GM18868 (cell line): ENCODE results near the gene FAM174C.

Experiments
- ATAC-seq: cut with Tn5 transposase; IDR thresholded peaks from one replicate; pipeline ENCODE4 v1.9.1; 2021; ENCODE audit warnings: mild to moderate bottlenecking, moderate library complexity; ENCODE audit not compliant: unreplicated experiment

Gene FAM174C

GRCh38 chr19:1260749-1261537 lies 14.4 kb upstream of the FAM174C start:
- peak; percentile 69 for ATAC-seq

- ATAC-seq = no peak
Observed at GRCh38 chr19:1261538-1261797, 13.9 kb upstream of the FAM174C start.

GRCh38 chr19:1261798-1262622 lies 13.3 kb upstream of the FAM174C start:
- ATAC-seq = no peak

GRCh38 chr19:1262623-1263123 lies 12.7 kb upstream of the FAM174C start:
- no peak for ATAC-seq

GRCh38 chr19:1263188-1263587 lies 12.1 kb upstream of the FAM174C start:
- ATAC-seq = no peak

- ATAC-seq = no peak
Observed at GRCh38 chr19:1264801-1265614, 10.3 kb upstream of the FAM174C start.

GRCh38 chr19:1265615-1266128 lies 9.7 kb upstream of the FAM174C start:
- no peak for ATAC-seq

GRCh38 chr19:1266129-1266915 lies 9.0 kb upstream of the FAM174C start:
- ATAC-seq = peak; percentile 31

GRCh38 chr19:1266916-1267476 lies 8.3 kb upstream of the FAM174C start:
- ATAC-seq = peak; percentile 19

- ATAC-seq = no peak
Observed at GRCh38 chr19:1267477-1268225, 7.7 kb upstream of the FAM174C start.

- ATAC-seq = no peak
Observed at GRCh38 chr19:1268226-1269064, 6.9 kb upstream of the FAM174C start.

GRCh38 chr19:1269065-1269477 lies 6.3 kb upstream of the FAM174C start, which contains the start of gene CIRBP:
CIRBP (plus strand) TSS chr19:1269332; CDS start chr19:1270934, 1,602 bp downstream.
- ATAC-seq = peak; percentile 58

- peak; percentile 27 for ATAC-seq
Observed at GRCh38 chr19:1269478-1270212, 5.7 kb upstream of the FAM174C start.

- no peak for ATAC-seq
Observed at GRCh38 chr19:1270213-1270853, 5.0 kb upstream of the FAM174C start.

- ATAC-seq = no peak
Observed at GRCh38 chr19:1270854-1271527, 4.3 kb upstream of the FAM174C start.
